Stomach (tissue), 9 donors: ENCODE results near the gene NEU3. TPM values are rescaled to one million over a fixed set of nuclear protein-coding genes. Genes with fewer than 3 reads are reported as not detected.
A peak's percentile ranks its signal among the peaks of the same experiment; 100 is the strongest.

Experiments
- DNase-seq, 2 donors: peaks; one replicate each; pipeline versions ENCODE4 v3.0.0 to v3.0.0-alpha.2; 2013 to 2019
- H3K27ac ChIP-seq, 5 donors: fragments of 200-600 bp in 4 of 5; sonication (generic) in 4 of 5; one replicate each; pipeline ENCODE4 v1.5.1; 2013 to 2019; ENCODE audit warnings: mild to moderate bottlenecking in 1 of 5, moderate library complexity in 1 of 5
- H3K27me3 ChIP-seq, 3 donors: fragments of 200-600 bp; sonication (generic); one replicate each; pipeline ENCODE4 v1.5.1; 2017 to 2019; ENCODE audit warnings: mixed run types in 1 of 3
- H3K36me3 ChIP-seq, 4 donors: fragments of 200-600 bp; sonication (generic); 1 replicate in 3 of 4; 2 replicates in 1 of 4; pipeline ENCODE4 v1.5.1; 2016 to 2019
- H3K4me1 ChIP-seq, 4 donors: fragments of 200-600 bp; sonication (generic); one replicate each; pipeline ENCODE4 v1.5.1; 2016 to 2019
- H3K4me3 ChIP-seq, 4 donors: fragments of 200-600 bp; sonication (generic) in 3 of 4; one replicate each; pipeline ENCODE4 v1.5.1; 2016 to 2019; ENCODE audit warnings: mild to moderate bottlenecking in 1 of 4
- H3K9me3 ChIP-seq, 4 donors: fragments of 200-600 bp; sonication (generic); one replicate each; pipeline ENCODE4 v1.5.1; 2016 to 2019
- CTCF ChIP-seq, 7 experiments: fragments of 450-650 bp in 4 of 7; fragments of 200-600 bp in 3 of 7; sonication (generic) in 3 of 7; IDR thresholded peaks; one replicate each; pipeline ENCODE4 v1.5.1; 2016 to 2019; ENCODE audit warnings: antibody characterized with exemption in 7 of 7, control low read depth in 2 of 7, mild to moderate bottlenecking in 1 of 7
- EP300 ChIP-seq: sonication (generic); formaldehyde crosslinking; IDR thresholded peaks from one replicate; pipeline ENCODE4 v1.6.1; 2017; ENCODE audit warnings: antibody characterized with exemption
- POLR2A ChIP-seq, 4 donors: fragments of 450-650 bp; IDR thresholded peaks; one replicate each; pipeline ENCODE4 v1.6.1; 2016; ENCODE audit warnings: antibody characterized with exemption in 4 of 4, control low read depth in 2 of 4, mild to moderate bottlenecking in 1 of 4, moderate library complexity in 1 of 4
- POLR2AphosphoS5 ChIP-seq, 3 donors: sonication (generic); formaldehyde crosslinking; IDR thresholded peaks; one replicate each; pipeline ENCODE4 v1.6.1; 2016; ENCODE audit warnings: antibody characterized with exemption in 3 of 3
- WGBS, 5 donors: extraction: QIAGEN DNeasy Blood & Tissue Kit in 3 of 5; methylation state at CpG; one replicate each; pipeline versions ENCODE4 v1.1.5 to v1.1.7; 2013 to 2018; 5-methylcytosine and 5-hydroxymethylcytosine counted together
- intact Hi-C: fragments of 100-400 bp; cut with DNase I; formaldehyde crosslinking; loops from one replicate; pipeline ENCODE4 v1.15.1; 2023; ENCODE audit warnings: low total_unique reads
- polyA plus RNA-seq, 3 donors: library from polyadenylated mRNA; stranded (reverse); fragments of 200-250 nt; gene quantifications; one replicate each; pipeline ENCODE4 v1.2.3, GENCODE V29; 2013
- total RNA-seq, 5 donors: library from RNA; depleted of rRNA; stranded (reverse); fragments of >200 nt; gene quantifications; one replicate each; pipeline versions ENCODE4 v1.1.0 to v1.2.3, GENCODE V29; 2014 to 2016
- donor health status: healthy with polysubstance abuse.
- donor health status: Bipolar disorder and iron deficiency.
- donor health status: healthy.

NEU3 gene
- total and polyA plus RNA-seq, 8 donors: 0.58 to 33.5 (median 3.7) TPM

GRCh38 chr11:74951226-74951625, 37.5 kb upstream of the NEU3 start:
- no peak overlapping the region for H3K27ac ChIP-seq
- TF ChIP-seq POLR2A (IDR thresholded peaks at IDR 0.05) (no peak), POLR2AphosphoS5 (IDR thresholded peaks at IDR 0.05) (no peak), CTCF (IDR thresholded peaks at IDR 0.05) (no peak), EP300 (no peak)

GRCh38 chr11:74952752-74953151, 36.0 kb upstream of the NEU3 start:
- intact Hi-C loops: no loop called here
- 68 to 71% (median 70%) methylated on average over 2 of the region's 2 CpGs for WGBS, 5 donors
- no peak for DNase-seq
- H3K9me3 ChIP-seq: no peaks in the 10 kb centered on the region
- H3K36me3 ChIP-seq: peaks cover 0 to 18% (median 9%) of the 10 kb centered on the region in 4 donors
- H3K27me3 ChIP-seq: no peaks in the 10 kb centered on the region
- H3K4me3 ChIP-seq: peak overlapping the region in 1 of 4 donors; percentile 7
- H3K4me1 ChIP-seq: peaks cover 37 to 79% (median 59%) of the 10 kb centered on the region in 4 donors
- TF ChIP-seq POLR2A (IDR thresholded peaks at IDR 0.05): no peak
- TF ChIP-seq POLR2AphosphoS5 (IDR thresholded peaks at IDR 0.05): no peak
- no peak for TF ChIP-seq EP300
- TF ChIP-seq CTCF (IDR thresholded peaks at IDR 0.05): no peak
- no peak overlapping the region for H3K27ac ChIP-seq

More at GRCh38 chr11:74951226-74951625, 37.5 kb upstream of the NEU3 start:
- H3K27me3 ChIP-seq: no peaks in the 10 kb centered on the region
- H3K9me3 ChIP-seq: no peaks in the 10 kb centered on the region
- H3K4me3 ChIP-seq: peak overlapping the region in 1 of 4 donors; percentile 84
- no peak for DNase-seq
- peaks cover 27 to 74% (median 57%) of the 10 kb centered on the region in 4 donors for H3K4me1 ChIP-seq
- H3K36me3 ChIP-seq: peaks cover 0 to 14% (median 9%) of the 10 kb centered on the region in 4 donors
- intact Hi-C loops: no loop called here
- 77 to 83% (median 79%) methylated on average over 8 of the region's 8 CpGs for WGBS, 5 donors

- peaks cover 31 to 79% (median 60%) of the 10 kb centered on the region in 4 donors for H3K4me1 ChIP-seq
- H3K4me3 ChIP-seq: no peak overlapping the region
- DNase-seq: no peak
- H3K9me3 ChIP-seq: no peaks in the 10 kb centered on the region
- WGBS, 5 donors: 90 to 95% (median 92%) methylated on average over 5 of the region's 5 CpGs
- TF ChIP-seq EP300 (no peak), CTCF (IDR thresholded peaks at IDR 0.05) (no peak), POLR2AphosphoS5 (IDR thresholded peaks at IDR 0.05) (no peak), POLR2A (IDR thresholded peaks at IDR 0.05) (no peak)
- peaks cover 0 to 18% (median 9%) of the 10 kb centered on the region in 4 donors for H3K36me3 ChIP-seq
- intact Hi-C loops: no loop called here
- no peaks in the 10 kb centered on the region for H3K27me3 ChIP-seq
- peak overlapping the region in 1 of 5 donors; percentile 11 for H3K27ac ChIP-seq
Observed at GRCh38 chr11:74953451-74953850, 35.3 kb upstream of the NEU3 start.

GRCh38 chr11:74954199-74954598, 34.5 kb upstream of the NEU3 start:
- TF ChIP-seq EP300 (no peak), POLR2A (IDR thresholded peaks at IDR 0.05) (no peak), CTCF (IDR thresholded peaks at IDR 0.05) (no peak), POLR2AphosphoS5 (IDR thresholded peaks at IDR 0.05) (no peak)
- DNase-seq: no peak
- Histone ChIP-seq H3K27me3 (no peaks in the 10 kb centered on the region), H3K36me3 (peaks cover 0 to 18% (median 9%) of the 10 kb centered on the region in 4 donors), H3K4me1 (peaks cover 31 to 82% (median 62%) of the 10 kb centered on the region in 4 donors), H3K9me3 (no peaks in the 10 kb centered on the region), H3K27ac (peak overlapping the region in 1 of 5 donors; percentile 11), H3K4me3 (no peak overlapping the region)
- WGBS, 5 donors: 85 to 100% (median 93%) methylated on average over 1 of the region's 1 CpG
- intact Hi-C loops: no loop called here
